ENCODE results near the gene C10orf53.
"Not testable (repeated sequence)": the region's sequence is repeated elsewhere in the genome, so short reads cannot be mapped to it uniquely, and the experiment has no call there.

Gene C10orf53

GRCh38 chr10:49688920-49689319 lies 9.5 kb downstream of the C10orf53 start:
- no peak for DNase-seq

- DNase-seq: no peak
Observed at GRCh38 chr10:49689882-49690510, 10.5 kb downstream of the C10orf53 start.

DNA sequence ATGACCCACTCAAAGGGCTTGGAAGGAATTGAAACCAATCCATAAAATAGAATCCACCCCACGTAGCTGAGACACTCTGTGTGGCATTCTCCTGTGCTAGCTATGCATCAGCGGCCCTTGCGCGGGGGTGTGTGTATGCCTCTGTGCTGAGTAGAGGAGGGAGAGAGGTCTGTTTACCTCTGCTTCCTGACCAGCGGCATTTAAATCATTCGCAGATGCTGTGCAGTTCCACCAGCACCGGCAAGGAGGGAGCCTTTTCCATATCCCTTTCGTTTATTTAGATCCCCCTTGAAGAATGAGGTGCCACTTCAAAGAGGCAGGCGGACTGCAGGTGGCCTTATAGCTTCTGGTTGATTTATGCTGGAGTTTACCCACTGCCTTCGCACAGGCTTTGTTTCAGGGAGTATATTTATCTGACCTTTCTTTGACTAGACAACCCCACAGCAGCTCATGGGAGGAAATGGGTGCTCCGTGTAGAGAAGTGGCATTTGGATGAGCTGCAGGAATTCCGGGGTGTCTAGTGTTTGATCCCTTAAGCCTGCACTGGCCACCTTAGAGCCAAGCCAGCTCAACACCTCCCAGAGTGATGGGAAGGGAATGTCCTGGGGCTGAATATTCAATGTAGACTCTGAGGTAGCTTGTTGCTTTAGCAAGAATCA lies 11.4 kb downstream of the C10orf53 start:
- no peak for DNase-seq

DNA sequence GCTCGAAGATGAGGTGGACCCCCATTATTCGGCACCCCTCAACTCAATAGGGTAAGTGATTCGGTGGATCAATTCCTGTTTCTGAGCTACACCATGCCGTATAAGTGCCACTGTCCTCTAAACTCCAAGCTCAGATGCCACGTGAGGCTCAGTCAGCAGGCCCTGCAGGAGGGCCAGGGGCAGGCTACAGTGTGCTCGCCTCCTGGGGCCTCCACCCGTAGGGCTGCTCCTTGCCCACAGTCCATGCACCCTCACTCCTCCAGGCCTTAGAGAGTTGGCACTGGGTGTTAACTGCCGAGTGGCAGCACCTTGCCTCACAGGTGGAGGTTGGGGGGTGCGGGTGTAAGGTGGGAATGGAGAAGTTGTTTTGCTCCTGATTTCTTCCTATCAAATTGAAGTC lies 12.1 kb downstream of the C10orf53 start:
- DNase-seq: no peak

DNA sequence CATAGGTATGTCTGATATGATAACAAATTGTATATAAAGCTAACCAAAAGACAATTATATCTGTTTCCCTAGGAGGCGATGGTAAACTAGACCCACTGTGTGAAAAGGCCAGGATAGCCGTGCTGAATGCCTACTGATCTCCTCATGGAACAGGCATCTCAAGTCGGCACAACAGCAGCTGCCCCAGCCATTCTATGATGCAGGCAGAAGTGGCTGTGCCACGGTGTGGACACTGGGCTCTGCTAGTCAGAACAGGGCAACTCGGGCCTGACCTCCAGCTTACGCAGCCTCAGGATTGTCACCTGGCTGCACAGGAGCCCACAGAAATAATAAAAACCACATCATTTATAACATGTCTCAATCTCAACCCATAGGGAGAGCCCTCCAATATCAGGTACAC lies 15.0 kb downstream of the C10orf53 start:
- DNase-seq: no peak

GRCh38 chr10:49696311-49696710 lies 16.9 kb downstream of the C10orf53 start:
- DNase-seq: no peak

DNA sequence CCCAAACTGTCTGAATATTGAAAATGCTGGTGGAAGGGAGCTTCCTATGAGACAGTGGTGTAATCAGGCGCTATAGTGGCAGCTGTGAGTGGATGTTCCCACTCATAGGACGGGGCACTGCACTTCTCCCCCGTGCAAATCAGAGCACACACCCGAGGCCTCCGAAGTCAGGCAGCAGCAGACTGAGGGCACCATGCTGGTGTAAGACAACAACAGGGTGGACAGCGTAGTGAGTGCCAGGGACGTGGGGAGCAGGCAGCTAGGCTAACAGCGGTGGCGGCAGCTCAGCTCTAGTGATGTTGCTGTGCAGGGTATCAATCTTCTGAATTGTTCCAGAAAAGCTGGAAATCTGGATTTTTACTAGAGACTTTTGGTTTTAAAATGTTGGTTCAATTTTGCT lies 19.2 kb downstream of the C10orf53 start:
- no peak for DNase-seq

GRCh38 chr10:49700211-49700610 lies 20.8 kb downstream of the C10orf53 start:
- no peak for DNase-seq

- no peak for DNase-seq
Observed at GRCh38 chr10:49700997-49701396, 21.5 kb downstream of the C10orf53 start.

DNA sequence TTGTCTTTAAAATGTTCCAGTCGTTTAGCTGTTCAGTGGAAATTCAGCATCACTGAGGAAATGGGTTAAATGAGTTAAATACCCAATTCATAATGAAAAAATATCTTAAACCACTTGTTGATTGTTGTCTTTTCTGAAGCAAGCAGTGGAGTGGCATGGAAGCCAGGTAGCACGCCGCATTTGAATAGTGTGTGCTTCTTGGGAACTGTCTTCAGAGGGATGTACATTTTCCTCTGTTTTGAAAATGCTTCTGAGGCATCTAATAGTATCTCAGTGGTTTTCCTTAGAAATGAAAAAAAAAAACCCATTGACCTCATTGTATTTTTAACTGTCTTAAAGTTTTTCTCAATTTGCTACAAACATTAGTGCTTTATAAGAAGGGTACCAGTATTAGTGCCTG lies 28.1 kb downstream of the C10orf53 start:
- no peak for DNase-seq

DNA sequence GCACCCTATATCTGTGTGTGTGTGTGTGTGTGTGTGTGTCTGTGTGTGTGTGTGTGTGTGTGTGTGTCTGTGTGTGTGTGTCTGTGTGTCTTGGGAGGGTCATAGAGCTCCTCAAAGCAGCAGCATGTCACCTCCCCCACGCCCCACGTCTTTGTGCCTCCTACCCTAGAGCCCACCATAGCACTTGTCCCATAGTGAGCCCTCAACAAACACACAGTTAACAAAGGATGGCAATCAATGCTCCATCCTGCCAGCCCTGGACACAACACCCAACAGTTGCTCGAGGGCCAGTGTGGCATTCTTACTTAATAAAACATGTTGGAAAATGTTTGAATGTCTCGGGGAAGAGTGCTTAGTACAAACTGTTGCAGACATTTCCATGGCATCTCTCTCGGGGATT lies 30.5 kb downstream of the C10orf53 start:
- DNase-seq: no peak

- no peak for DNase-seq
Observed at GRCh38 chr10:49710966-49711365, 31.5 kb downstream of the C10orf53 start.

DNA sequence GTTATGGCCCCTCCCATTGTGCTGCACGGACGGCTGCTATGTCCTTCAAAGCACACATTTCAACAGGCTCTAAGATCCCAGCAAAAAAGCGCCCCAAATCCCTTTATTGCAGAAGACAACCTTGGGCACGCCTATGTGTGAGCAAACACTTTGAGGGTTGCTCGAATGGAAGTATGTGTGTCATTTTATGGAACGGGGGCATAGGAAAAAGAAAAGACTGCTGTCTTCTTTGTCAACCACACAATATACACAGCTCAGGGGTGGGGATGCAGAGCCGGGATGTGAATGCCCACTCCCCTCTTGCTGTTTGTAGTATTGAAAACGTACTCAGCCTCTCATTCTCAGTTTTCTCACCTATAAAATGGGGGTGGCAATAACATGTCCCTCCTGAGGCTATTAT lies 32.0 kb downstream of the C10orf53 start:
- DNase-seq: no peak

- DNase-seq: no peak
Observed at GRCh38 chr10:49713266-49713665, 33.8 kb downstream of the C10orf53 start.

GRCh38 chr10:49715157-49715556 lies 35.7 kb downstream of the C10orf53 start:
- DNase-seq: not testable (repeated sequence)

GRCh38 chr10:49726593-49726992 lies 47.1 kb downstream of the C10orf53 start:
- no peak for DNase-seq

- no peak for DNase-seq
Observed at GRCh38 chr10:49733866-49734265, 54.4 kb downstream of the C10orf53 start.

- no peak for DNase-seq
Observed at GRCh38 chr10:49734676-49735075, 55.2 kb downstream of the C10orf53 start.

GRCh38 chr10:49735161-49735560 lies 55.7 kb downstream of the C10orf53 start:
- no peak for DNase-seq

GRCh38 chr10:49735848-49736563 lies 56.6 kb downstream of the C10orf53 start:
- no peak for DNase-seq

GRCh38 chr10:49736564-49737113 lies 57.2 kb downstream of the C10orf53 start:
- DNase-seq: no peak

GRCh38 chr10:49737474-49738201 lies 58.2 kb downstream of the C10orf53 start:
- no peak for DNase-seq
